ENCODE results near the gene CKAP5.
A peak's percentile ranks its signal among the peaks of the same experiment; 100 is the strongest.

CKAP5 gene

DNA sequence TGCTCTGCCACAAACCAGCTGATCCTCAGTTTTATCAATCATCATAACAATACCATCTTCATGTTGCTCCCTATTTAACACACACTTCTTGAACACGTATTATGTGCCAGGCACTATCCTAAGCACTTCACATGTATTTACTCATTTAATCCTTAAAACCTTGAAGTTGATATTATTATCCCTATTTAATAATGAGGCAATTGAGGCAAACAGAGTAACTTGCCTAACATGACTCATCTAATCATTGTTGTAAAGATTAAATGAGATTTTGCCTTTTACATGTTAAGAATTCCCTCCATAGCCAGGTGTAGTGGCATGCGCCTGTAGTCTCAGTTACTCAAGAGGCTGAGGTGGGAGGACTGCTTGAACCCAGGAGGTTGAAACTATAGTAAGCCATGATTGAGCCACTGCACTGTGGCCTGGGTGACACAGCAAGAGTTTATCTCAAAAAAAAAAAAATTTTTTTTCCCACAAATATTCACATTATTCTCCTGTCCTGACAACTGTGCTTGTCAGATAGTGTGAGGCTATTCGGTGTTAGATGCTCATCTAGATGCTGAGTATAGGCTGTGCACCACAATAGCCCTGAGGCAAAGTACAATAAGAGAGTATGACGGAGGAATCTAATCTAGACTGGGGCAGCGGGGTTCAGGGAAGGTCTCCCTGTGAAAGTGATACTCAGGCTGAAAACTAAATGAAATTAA lies 13.4 kb downstream of the CKAP5 start:
- no peaks in the 10 kb centered on the region for H3K9me3 ChIP-seq (ENCODE audit: control insufficient read depth, insufficient read depth, low read depth, low read length)
- H3K4me3 ChIP-seq (ENCODE audit: low read depth, low read length) = no peak overlapping the region
- POLR2A ChIA-PET = no interaction called here
- no peak overlapping the region for H3K27ac ChIP-seq (ENCODE audit: extremely low read depth, low read depth, low read length)
- CTCF ChIA-PET = no interaction called here
- H3K36me3 ChIP-seq (ENCODE audit: control insufficient read depth in 2 of 2, insufficient read depth in 1 of 2, low read length in 2 of 2) = no peaks in the 10 kb centered on the region
- H3K4me1 ChIP-seq (ENCODE audit: control insufficient read depth, insufficient read depth, low read length) = peaks cover 11% of the 10 kb centered on the region
- TF ChIP-seq TCF7L2 (IDR thresholded peaks at IDR 0.05; ENCODE audit: borderline replicate concordance, low read depth, low read length) (no peak), ZNF248 (tag by site-specific recombination; IDR thresholded peaks at IDR 0.05) (no peak), ZNF664 (tag by site-specific recombination; IDR thresholded peaks at IDR 0.05) (peak; percentile 77), ZBTB17 (tag by site-specific recombination; IDR thresholded peaks at IDR 0.05) (0 out of 2 replicates have a peak, but pooled peaks have one; percentile 21), ZNF335 (tag by site-specific recombination; conservative IDR thresholded peaks at IDR 0.05) (0 out of 2 replicates have a peak, but pooled peaks have one; percentile 56), ZNF600 (tag by site-specific recombination; IDR thresholded peaks at IDR 0.05) (0 out of 2 replicates have a peak, but pooled peaks have one; percentile 21), ZNF501 (tag by site-specific recombination; IDR thresholded peaks at IDR 0.05) (no peak), ZNF629 (tag by site-specific recombination; IDR thresholded peaks at IDR 0.05) (peak; percentile 42; the same call in 1 of the 2 replicates), FEZF1 (tag by site-specific recombination; IDR thresholded peaks at IDR 0.05) (peak; percentile 44; the same call in 1 of the 2 replicates), ZNF121 (tag by site-specific recombination; IDR thresholded peaks at IDR 0.05) (no peak), ZNF19 (tag by site-specific recombination; IDR thresholded peaks at IDR 0.05; ENCODE audit: low read depth) (no peak)
- TF ChIP-seq, protein P1, sequence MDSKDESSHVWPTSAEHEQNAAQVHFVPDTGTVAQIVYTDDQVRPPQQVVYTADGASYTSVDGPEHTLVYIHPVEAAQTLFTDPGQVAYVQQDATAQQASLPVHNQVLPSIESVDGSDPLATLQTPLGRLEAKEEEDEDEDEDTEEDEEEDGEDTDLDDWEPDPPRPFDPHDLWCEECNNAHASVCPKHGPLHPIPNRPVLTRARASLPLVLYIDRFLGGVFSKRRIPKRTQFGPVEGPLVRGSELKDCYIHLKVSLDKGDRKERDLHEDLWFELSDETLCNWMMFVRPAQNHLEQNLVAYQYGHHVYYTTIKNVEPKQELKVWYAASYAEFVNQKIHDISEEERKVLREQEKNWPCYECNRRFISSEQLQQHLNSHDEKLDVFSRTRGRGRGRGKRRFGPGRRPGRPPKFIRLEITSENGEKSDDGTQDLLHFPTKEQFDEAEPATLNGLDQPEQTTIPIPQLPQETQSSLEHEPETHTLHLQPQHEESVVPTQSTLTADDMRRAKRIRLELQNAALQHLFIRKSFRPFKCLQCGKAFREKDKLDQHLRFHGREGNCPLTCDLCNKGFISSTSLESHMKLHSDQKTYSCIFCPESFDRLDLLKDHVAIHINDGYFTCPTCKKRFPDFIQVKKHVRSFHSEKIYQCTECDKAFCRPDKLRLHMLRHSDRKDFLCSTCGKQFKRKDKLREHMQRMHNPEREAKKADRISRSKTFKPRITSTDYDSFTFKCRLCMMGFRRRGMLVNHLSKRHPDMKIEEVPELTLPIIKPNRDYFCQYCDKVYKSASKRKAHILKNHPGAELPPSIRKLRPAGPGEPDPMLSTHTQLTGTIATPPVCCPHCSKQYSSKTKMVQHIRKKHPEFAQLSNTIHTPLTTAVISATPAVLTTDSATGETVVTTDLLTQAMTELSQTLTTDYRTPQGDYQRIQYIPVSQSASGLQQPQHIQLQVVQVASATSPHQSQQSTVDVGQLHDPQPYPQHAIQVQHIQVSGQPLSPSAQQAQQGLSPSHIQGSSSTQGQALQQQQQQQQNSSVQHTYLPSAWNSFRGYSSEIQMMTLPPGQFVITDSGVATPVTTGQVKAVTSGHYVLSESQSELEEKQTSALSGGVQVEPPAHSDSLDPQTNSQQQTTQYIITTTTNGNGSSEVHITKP (tag by site-specific recombination; IDR thresholded peaks at IDR 0.05) = peak; percentile 45; the same call in 1 of the 2 replicates

GRCh38 chr11:46827995-46828394 lies 18.1 kb downstream of the CKAP5 start:
- ChIA-PET POLR2A (interaction anchor here (0.6 to 2.0 kb wide), 4 partner anchors 11 to 357 kb away, joined by 3 to 8 read pairs (median 4); no protein-coding TSS in a partner anchor), CTCF (no interaction called here)
- H3K36me3 ChIP-seq (ENCODE audit: control insufficient read depth in 2 of 2, insufficient read depth in 1 of 2, low read length in 2 of 2) = no peaks in the 10 kb centered on the region; a peak in 1 of 3 replicates

GRCh38 chr11:46826310-46827044 lies 19.6 kb downstream of the CKAP5 start:
- Histone ChIP-seq H3K36me3 (ENCODE audit: control insufficient read depth in 2 of 2, insufficient read depth in 1 of 2, low read length in 2 of 2) (no peaks in the 10 kb centered on the region; a peak in 1 of 3 replicates), H3K27ac (ENCODE audit: extremely low read depth, low read depth, low read length) (no peak overlapping the region), H3K4me3 (ENCODE audit: low read depth, low read length) (peak overlapping the region; percentile 59), H3K4me1 (ENCODE audit: control insufficient read depth, insufficient read depth, low read length) (peaks cover 20% of the 10 kb centered on the region; the same call in 1 of the 2 replicates), H3K9me3 (ENCODE audit: control insufficient read depth, insufficient read depth, low read depth, low read length) (no peaks in the 10 kb centered on the region)
- ChIA-PET POLR2A (interaction anchor here (0.5 to 2.0 kb wide), 5 partner anchors 13 to 20 kb away, joined by 3 to 9 read pairs (median 7); partner anchors contain the start of gene CKAP5), CTCF (interaction anchor here (0.6 to 1.8 kb wide), 8 partner anchors 8 to 443 kb away, joined by 3 to 5 read pairs (median 3); no protein-coding TSS in a partner anchor)
- TF ChIP-seq, protein P2, sequence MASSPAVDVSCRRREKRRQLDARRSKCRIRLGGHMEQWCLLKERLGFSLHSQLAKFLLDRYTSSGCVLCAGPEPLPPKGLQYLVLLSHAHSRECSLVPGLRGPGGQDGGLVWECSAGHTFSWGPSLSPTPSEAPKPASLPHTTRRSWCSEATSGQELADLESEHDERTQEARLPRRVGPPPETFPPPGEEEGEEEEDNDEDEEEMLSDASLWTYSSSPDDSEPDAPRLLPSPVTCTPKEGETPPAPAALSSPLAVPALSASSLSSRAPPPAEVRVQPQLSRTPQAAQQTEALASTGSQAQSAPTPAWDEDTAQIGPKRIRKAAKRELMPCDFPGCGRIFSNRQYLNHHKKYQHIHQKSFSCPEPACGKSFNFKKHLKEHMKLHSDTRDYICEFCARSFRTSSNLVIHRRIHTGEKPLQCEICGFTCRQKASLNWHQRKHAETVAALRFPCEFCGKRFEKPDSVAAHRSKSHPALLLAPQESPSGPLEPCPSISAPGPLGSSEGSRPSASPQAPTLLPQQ (tag by site-specific recombination; IDR thresholded peaks at IDR 0.05) = peak; percentile 90
- no peak for TF ChIP-seq SCRT2 (tag by site-specific recombination; IDR thresholded peaks at IDR 0.05)
- TF ChIP-seq ZNF621 (tag by site-specific recombination; IDR thresholded peaks at IDR 0.05) = no peak
- no peak for TF ChIP-seq ZSCAN5A (tag by site-specific recombination; IDR thresholded peaks at IDR 0.05)
- TF ChIP-seq ZNF214 (tag by site-specific recombination; IDR thresholded peaks at IDR 0.05; ENCODE audit: borderline replicate concordance) = no peak
- TF ChIP-seq ZNF239 (tag by site-specific recombination; IDR thresholded peaks at IDR 0.05) = no peak
- peak; percentile 86 for TF ChIP-seq SP2 (tag by site-specific recombination; IDR thresholded peaks at IDR 0.05)
- TF ChIP-seq ZBTB7A (tag by site-specific recombination; IDR thresholded peaks at IDR 0.05; ENCODE audit: low read depth) = no peak
- no peak for TF ChIP-seq ZNF354C (tag by site-specific recombination; IDR thresholded peaks at IDR 0.05; ENCODE audit: borderline replicate concordance, low read depth)
- no peak for TF ChIP-seq ZNF600 (tag by site-specific recombination; IDR thresholded peaks at IDR 0.05)
- TF ChIP-seq GLI2 (tag by site-specific recombination; IDR thresholded peaks at IDR 0.05; ENCODE audit: borderline replicate concordance, low read depth) = no peak

More at GRCh38 chr11:46827995-46828394, 18.1 kb downstream of the CKAP5 start:
- Histone ChIP-seq H3K4me3 (ENCODE audit: low read depth, low read length) (no peak overlapping the region), H3K27ac (ENCODE audit: extremely low read depth, low read depth, low read length) (no peak overlapping the region), H3K4me1 (ENCODE audit: control insufficient read depth, insufficient read depth, low read length) (peaks cover 21% of the 10 kb centered on the region), H3K9me3 (ENCODE audit: control insufficient read depth, insufficient read depth, low read depth, low read length) (no peaks in the 10 kb centered on the region)
- 0 out of 2 replicates have a peak, but pooled peaks have one; percentile 14 for TF ChIP-seq ZNF501 (tag by site-specific recombination; IDR thresholded peaks at IDR 0.05)
- TF ChIP-seq MYNN (tag by site-specific recombination; IDR thresholded peaks at IDR 0.05; ENCODE audit: borderline replicate concordance) = peak; percentile 95
- no peak for TF ChIP-seq GFI1B (tag by site-specific recombination; IDR thresholded peaks at IDR 0.05)
- no peak for TF ChIP-seq SCRT1 (tag by site-specific recombination; IDR thresholded peaks at IDR 0.05; ENCODE audit: borderline replicate concordance)

Data from HEK293 (cell line).